ENCODE measurements around the gene ASIC2.

DNA sequence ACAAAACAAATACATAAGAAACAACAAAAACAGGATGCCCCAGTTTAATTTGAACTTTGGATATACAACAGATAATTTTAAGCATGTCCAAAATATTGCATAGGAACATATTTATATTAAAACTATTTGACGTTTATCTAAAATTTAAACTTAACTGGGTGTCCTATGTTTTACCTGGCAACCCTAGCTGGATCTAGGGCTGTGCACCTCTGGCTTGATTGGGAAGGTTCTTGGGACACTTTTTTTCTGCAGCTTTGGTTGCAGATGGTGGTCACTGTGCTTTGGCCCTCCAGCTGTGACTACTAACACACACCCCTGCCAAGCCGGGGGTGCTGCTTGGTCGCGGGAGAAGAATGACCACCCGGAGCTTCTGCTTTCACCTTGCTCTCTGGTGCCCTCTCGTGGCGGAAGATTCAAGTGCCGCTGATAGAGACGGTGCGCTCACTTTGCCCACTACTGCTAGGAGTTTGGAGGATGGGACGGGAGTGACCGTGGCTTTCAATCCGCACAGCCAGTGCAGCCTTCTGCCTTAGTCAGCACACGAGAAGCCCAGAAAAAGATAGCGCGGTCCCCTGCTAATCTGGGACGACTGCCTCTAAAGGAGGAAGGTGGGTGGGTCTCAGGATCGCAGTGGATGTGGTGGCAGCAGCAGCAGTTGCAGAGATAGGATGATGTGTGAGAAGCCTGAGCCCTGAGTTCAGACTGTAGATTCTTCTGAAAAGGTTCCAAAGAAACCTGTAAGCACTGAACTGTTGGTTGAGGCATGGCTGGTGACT is 294.8 kb downstream of the ASIC2 start:
- TF ChIP-seq, protein P1, sequence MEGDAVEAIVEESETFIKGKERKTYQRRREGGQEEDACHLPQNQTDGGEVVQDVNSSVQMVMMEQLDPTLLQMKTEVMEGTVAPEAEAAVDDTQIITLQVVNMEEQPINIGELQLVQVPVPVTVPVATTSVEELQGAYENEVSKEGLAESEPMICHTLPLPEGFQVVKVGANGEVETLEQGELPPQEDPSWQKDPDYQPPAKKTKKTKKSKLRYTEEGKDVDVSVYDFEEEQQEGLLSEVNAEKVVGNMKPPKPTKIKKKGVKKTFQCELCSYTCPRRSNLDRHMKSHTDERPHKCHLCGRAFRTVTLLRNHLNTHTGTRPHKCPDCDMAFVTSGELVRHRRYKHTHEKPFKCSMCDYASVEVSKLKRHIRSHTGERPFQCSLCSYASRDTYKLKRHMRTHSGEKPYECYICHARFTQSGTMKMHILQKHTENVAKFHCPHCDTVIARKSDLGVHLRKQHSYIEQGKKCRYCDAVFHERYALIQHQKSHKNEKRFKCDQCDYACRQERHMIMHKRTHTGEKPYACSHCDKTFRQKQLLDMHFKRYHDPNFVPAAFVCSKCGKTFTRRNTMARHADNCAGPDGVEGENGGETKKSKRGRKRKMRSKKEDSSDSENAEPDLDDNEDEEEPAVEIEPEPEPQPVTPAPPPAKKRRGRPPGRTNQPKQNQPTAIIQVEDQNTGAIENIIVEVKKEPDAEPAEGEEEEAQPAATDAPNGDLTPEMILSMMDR (IDR thresholded peaks at IDR 0.05), result peak; percentile 24 to 88 (median 84)
- TF ChIP-seq POLR2A (IDR thresholded peaks at IDR 0.05), result no peak
